GM21576 (cell line): ENCODE measurements around the gene FLAD1.

Source experiments
- ATAC-seq: cut with Tn5 transposase; IDR thresholded peaks from one replicate; pipeline ENCODE4 v1.9.1; 2021; ENCODE audit warnings: mild to moderate bottlenecking, moderate library complexity; ENCODE audit not compliant: unreplicated experiment

The FLAD1 gene

GRCh38 chr1:155002464-155003226 is 19.5 kb downstream of the FLAD1 start, which contains the start of gene ZBTB7B:
TSS of gene ZBTB7B (plus strand) at chr1:155002802. CDS start at chr1:155014661, 11,859 bp downstream.
- ATAC-seq, result no peak

- ATAC-seq, result no peak
Observed at GRCh38 chr1:155003227-155003765, 20.2 kb downstream of the FLAD1 start.

DNA sequence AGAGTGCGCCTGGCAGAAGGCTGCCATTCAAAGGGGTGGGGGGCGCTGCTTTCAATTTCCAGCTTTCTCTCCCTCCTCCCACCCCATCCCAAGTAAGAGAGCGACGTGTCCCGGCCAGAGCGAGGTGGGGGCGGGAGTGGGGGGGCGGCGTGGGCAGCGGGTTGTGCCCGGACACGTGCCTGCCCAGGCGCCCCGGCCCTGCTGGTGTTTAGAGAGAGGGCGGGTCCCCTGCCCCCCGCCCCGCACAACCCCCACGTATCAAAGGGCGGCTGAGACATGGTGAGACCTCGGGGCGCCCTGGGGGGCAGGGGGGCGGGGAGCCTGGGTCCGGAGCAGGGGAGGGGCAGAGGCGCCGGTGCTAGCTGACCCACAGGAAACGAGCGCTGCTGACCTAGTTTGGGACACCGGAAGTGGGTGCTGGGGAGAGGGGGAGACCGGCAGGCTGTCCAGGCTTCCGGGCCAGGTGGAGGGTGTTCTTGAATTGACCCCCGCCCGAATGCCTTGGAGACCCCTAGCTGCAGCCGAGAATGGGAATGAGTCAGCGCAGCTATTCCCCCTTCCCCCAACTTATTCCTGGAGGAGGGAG is 20.7 kb downstream of the FLAD1 start:
- no peak for ATAC-seq

DNA sequence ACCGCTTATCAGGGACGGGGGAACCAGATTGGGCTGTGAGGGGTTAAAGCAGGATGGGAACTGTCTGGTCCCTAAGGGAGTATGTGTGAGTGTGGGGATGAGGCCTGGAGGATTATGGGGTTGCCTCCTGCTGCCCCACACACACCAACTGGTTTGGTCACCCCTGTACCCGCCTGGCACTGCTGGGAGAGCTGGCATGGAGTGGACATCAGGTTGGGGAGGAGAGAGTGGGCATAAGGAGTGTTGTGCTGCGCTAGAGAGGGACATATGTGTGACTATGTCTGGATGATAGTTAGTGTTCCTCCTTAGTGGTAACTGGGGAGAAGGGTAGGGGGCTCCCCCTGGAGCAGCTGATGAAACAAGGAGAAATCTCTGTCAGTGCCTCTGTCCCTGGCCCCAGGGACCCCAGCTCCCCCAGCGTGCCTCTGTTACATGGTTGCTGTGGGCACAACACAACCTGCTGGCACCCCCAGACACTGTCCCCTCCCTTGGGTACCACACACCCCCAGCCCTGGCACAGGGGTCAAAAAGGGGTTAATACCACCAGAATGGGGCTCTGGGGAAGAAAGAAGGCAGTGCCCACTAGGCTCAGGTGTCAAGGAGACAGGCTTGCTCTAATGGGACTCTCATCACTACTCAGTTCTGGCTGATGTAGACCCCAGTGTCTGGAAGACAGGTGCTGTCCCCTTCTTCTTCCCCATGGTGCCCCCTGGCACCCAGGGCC is 21.4 kb downstream of the FLAD1 start:
- no peak for ATAC-seq

DNA sequence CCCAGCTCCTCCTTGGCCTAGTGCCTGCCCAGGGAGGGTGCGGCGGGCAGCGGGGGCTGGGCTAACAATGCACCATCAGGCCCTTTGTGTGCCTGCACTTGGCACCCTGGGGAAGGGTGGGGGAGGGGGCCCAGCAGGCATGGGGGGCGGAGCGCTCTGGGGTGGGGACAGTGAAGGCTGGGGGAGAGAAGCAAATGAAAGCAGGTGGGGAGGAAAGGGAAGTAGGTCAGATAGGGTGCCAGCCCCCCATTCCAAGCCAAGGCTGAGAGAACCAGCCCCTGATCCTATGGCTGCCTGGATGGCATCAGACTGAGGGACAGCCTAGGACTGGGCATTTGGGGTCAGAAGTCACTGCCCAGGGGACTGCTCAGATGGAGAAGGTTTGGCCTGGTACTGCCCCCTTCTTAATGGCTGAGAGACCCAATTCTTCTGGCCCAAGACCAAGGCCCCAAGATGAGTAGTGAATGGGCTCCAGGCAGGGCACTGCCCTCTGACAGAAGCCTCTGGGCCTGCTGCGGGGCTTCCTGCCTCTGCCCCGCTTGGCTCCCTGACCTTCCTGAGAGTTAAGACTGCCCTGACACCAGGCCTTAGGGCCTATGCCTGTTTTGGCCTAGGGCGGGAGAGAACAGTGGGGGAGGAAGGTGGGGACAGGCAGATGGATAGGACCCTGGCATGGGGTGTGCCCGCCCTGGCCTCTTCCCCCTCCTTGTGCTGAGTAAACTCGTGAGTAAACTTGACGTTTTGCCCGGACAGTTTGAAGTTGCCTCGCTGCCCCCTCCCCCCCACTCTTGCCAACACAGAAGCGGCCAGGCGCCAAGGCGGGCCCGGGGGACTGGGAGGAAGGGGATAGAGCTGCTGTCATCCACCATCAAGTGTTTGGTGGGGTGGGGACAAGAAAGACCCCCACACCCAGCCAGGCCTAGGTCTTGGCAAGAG is 22.2 kb downstream of the FLAD1 start:
- no peak for ATAC-seq

DNA sequence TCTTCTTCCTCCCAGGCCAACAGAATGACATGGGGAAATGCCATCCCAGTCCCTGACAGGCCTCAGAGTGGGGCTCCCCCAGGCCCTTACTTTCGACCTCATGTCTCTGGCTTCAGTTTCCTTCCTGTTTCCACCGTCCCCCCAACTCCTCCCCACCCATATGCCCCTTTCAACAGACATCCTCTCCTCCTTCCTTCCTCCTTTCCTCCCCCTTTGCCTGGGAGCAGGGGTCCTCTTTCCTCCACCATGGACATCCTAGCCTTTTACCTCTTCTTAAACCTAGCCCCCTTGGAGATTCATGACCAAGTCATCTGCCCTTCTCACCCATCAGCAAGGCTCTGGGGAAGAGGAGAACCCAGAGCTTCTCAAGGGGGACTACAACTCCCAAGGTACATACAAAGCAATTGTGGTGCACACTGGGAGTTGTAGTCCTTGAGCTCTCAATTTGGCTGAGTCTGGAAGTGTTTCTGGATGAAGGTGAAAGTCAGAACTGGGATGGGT is 23.5 kb downstream of the FLAD1 start:
- no peak for ATAC-seq

DNA sequence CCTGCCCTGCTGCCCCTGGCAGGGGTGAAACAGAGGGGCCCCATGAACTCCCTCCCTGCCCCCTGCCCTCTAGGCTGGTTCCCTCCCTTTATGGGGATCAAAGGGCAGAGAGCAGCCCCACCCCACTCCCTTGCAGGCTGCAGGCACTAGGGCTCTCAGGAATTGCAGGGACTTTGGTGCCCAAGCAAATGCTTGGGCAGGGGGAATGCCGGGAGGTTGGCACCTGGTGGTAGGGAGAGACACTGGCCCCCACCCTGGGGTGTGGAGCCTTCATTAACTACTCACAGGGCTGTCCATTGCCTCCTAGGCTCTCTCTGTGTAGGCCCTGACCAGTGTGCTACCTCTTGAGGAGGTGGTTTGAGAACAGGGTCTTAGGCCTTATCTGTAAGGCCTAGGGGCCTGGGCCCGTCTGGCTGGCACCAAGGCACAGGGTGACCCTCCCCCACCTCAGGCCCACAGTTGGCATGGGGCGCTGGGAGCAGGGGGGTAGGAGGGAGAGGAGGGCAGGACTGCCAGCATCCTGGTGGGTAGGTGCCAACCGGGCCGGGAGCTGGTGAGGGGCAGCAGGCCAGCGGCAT is 24.2 kb downstream of the FLAD1 start:
- ATAC-seq, result no peak

DNA sequence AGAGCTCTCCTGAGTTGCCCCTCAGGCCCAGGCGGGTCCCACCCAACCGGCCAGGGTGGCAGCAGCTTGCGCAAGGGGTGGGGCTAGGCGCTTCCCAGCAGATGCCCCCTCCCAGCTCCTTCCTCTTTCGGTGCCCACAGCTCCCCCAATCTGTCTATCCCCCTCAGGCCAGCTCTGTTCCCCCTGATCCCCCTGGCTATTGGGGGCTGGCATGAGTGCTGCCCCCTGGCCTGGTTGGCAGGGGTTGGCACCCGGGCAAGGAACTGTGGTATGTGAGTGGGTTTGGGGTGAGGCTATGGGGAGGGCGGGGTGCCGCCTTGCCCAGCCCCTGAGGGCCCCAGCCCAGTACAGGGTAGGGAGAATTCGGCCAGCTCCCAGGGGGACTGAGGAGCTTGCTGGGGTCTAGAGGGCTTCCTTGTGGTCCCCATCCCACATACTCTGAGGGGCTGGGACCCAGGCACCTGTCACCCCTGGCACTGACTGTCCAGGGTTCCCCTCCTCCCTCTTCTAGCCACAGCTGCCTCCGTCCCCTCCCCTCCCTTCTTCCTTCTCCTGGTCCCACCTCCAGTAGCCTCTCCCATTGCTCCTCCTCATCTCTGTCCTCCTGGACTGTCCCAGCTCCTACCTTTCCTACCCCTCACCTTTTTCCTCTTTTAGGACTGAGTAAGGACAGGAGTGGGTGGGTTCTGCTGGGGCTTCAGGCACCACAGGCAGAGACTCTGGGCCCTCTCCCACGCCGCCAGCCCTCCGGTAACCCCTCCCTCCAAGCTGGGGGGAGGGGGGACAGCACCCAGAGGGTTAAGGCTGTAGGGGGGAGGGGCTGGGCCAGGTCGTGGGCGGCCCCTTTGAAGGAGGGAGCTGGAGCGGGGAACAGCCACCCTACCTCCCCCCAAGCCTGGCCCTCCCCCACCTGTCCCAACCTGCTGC is 25.1 kb downstream of the FLAD1 start:
- ATAC-seq, result no peak

DNA sequence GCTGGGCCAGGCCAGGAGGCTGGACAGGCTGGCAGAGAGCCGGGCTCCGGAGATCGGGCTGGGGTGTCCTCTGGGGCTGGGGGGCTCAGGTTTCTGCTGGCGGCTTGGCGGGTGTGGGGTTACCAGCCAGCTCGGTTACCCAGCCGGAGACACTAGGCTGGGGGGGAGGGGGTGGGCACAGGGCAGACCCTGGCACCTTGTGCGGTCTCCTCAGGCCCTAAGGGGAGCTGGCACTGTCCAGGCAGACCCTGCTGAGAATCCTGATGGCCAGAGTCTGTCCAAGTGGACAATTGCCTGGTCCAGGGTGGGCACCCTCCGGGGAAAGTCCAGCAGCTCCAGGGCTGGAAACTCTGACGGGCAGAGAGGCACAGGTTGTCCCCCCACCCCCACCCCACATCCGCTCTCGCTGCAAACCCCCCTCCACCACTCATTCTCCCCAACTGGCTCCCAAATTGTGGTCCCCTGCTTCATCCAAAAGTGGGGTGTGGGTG is 26.1 kb downstream of the FLAD1 start:
- ATAC-seq, result no peak

DNA sequence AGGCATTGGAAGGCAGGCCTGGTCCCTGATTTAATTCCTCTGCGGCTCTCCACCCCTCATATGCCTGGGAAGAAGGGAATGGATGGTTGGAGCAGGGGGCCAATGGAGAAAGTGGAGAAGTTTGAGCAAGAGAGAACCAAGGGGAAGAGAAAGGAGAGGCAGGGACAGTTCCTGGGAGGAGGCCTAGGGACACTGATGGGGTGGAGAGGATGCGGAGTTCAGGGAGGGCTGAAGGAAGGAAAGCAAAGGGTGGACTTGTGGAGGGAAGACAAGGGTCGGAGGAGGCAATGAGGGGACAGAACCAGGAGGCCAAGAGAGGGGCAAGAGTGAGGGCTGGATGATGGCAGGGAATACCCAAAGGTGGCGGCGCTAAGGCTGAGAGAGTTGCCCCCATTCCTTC is 26.6 kb downstream of the FLAD1 start:
- no peak for ATAC-seq

GRCh38 chr1:155010211-155010918 is 27.2 kb downstream of the FLAD1 start:
- no peak for ATAC-seq

DNA sequence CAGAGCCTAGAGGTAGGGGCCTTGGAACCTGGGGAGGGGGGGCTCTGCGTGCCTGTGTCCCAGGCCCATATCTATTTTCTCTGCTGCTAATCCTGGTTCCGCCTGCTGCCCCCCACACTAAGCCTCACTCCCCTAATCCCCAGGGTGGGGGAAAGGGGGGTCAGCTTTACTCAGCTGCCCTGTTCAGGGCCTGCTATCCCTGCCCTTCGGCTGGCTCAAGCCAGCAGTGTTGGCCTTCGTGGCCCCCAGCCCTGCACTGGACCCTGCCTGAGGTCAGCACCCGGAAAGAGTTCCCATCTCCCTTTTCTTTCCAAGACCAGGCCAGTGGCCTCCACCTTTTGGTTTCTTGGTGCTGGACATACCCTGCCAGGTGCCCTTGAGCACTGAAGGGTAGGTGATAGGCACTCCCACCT is 27.9 kb downstream of the FLAD1 start:
- ATAC-seq, result no peak

DNA sequence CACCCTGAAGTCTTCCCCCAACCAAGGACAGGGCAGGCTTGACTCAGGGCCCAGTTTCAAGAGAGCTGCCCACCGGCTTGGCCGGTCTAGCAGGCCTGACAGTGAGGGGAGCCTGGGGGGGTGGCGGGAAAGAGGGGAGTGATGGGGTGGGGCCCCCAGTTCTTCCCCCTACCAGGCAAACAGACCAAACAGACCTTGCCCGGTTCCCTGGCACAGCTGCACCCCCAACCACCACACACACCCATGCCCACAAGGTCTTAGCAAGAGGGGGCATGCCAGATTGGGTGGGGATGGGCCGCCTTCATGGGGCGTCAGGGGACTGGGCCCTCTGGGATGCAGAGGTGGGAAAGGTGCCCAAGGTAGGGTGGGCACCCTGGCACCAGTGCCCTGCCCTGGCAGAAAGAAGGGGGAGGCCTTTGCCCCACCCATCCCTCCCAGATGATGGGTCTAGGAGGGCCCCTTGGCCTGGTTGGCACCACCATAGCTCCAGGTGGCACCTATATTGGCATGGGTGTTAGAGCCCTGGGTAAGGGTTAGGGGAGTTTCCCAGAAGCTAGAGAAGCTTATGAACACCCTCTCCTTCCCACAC is 28.4 kb downstream of the FLAD1 start:
- no peak for ATAC-seq

- ATAC-seq, result no peak
Observed at GRCh38 chr1:155012026-155012546, 28.9 kb downstream of the FLAD1 start.

- ATAC-seq, result no peak
Observed at GRCh38 chr1:155012776-155013602, 29.8 kb downstream of the FLAD1 start.

DNA sequence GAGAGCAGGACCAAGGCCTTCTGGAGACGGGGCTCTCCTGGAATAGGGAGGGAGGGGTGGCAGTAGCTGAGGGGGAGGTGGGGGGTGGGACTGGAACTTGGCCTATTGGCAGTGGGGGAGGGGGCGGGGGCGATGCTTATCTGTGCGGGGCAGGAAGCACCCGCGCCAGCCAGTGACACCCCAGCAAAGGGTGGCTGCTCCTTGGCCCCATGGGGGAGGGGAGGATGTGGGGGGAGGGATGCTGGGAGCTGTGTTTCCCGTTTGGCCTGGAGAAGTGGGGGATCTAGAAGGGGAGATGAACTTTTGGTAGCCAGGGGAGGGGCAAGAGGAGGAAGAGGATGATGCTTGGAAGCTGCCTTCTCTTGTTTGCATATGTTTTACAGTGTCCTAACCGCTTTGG is 30.5 kb downstream of the FLAD1 start:
- ATAC-seq, result no peak
